Measurements from ENCODE around the gene IFIT2.

DNA sequence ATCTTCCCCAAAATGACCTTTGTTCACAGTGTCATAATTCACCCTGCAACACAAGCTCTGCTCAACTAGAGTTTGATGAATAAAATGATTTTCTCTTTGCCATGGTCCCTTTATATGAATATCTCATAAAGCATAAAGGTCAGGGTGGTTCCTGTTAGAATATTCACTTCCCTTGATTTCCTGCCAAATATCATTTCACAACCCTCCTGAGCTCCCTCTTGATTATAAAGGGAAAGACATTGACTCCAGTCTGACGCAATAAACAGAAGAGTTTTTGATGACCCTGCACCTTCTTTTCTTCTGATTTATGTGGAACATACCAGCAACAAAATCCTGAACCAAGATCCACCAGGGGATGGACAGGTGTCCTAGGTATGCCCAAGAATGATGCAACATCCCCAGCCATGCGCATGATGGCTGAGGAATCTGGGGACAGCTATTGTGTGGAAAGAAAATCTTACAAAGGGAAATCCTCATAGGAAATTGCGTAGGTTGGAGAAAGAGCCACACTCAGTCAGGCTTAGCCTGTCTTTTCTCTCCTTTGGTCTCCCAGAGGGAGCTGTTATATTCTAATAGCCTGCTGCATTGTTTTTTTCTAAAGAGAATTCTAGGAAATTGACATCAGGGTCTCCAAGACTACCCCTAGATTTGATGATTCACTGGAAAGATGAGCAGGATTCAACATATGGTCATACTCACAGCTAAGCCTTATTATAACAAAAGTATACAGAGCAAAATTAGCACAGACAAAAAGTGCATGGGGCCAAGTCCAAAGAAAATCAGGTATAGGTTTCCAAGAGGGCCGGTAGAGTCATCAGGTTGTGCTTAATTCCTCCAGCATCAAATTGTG is 44.8 kb downstream of the IFIT2 start:
- TF ChIP-seq, protein P1, sequence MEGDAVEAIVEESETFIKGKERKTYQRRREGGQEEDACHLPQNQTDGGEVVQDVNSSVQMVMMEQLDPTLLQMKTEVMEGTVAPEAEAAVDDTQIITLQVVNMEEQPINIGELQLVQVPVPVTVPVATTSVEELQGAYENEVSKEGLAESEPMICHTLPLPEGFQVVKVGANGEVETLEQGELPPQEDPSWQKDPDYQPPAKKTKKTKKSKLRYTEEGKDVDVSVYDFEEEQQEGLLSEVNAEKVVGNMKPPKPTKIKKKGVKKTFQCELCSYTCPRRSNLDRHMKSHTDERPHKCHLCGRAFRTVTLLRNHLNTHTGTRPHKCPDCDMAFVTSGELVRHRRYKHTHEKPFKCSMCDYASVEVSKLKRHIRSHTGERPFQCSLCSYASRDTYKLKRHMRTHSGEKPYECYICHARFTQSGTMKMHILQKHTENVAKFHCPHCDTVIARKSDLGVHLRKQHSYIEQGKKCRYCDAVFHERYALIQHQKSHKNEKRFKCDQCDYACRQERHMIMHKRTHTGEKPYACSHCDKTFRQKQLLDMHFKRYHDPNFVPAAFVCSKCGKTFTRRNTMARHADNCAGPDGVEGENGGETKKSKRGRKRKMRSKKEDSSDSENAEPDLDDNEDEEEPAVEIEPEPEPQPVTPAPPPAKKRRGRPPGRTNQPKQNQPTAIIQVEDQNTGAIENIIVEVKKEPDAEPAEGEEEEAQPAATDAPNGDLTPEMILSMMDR (IDR thresholded peaks at IDR 0.05): no peak
- TF ChIP-seq POLR2A (IDR thresholded peaks at IDR 0.05) (no peak), EP300 (IDR thresholded peaks at IDR 0.05) (no peak), POLR2AphosphoS5 (IDR thresholded peaks at IDR 0.05) (no peak)
